GM21528 (cell line): Measurements from ENCODE around the gene GHR.

Experiments
- ATAC-seq: cut with Tn5 transposase; IDR thresholded peaks from one replicate; pipeline ENCODE4 v1.9.1; 2021; ENCODE audit warnings: mild to moderate bottlenecking, moderate library complexity; ENCODE audit not compliant: unreplicated experiment, low FRiP score

The GHR gene

GRCh38 chr5:42513246-42513645 lies 90.0 kb downstream of the GHR start:
- ATAC-seq, result no peak

- ATAC-seq, result no peak
These were observed 91.5 kb downstream of the GHR start for GRCh38 chr5:42514754-42515153.

- no peak for ATAC-seq
These were observed 92.3 kb downstream of the GHR start for GRCh38 chr5:42515504-42515903.

GRCh38 chr5:42516282-42517042 lies 93.2 kb downstream of the GHR start:
- ATAC-seq, result no peak

GRCh38 chr5:42517164-42517563 lies 93.9 kb downstream of the GHR start:
- no peak for ATAC-seq

- ATAC-seq, result no peak
These were observed 95.5 kb downstream of the GHR start for GRCh38 chr5:42518595-42519221.

GRCh38 chr5:42520203-42520602 lies 97.0 kb downstream of the GHR start:
- ATAC-seq, result no peak

GRCh38 chr5:42520957-42521356 lies 97.7 kb downstream of the GHR start:
- ATAC-seq, result no peak

GRCh38 chr5:42521406-42521805 lies 98.2 kb downstream of the GHR start:
- ATAC-seq, result no peak

- no peak for ATAC-seq
These were observed 99.5 kb downstream of the GHR start for GRCh38 chr5:42522783-42523182.

- no peak for ATAC-seq
These were observed 102.9 kb downstream of the GHR start for GRCh38 chr5:42526179-42526578.

- no peak for ATAC-seq
These were observed 108.4 kb downstream of the GHR start for GRCh38 chr5:42531611-42532010.

GRCh38 chr5:42542106-42542505 lies 118.9 kb downstream of the GHR start:
- no peak for ATAC-seq

- no peak for ATAC-seq
These were observed 120.5 kb downstream of the GHR start for GRCh38 chr5:42543774-42544173.

GRCh38 chr5:42545038-42545437 lies 121.8 kb downstream of the GHR start:
- ATAC-seq, result no peak

GRCh38 chr5:42547141-42547540 lies 123.9 kb downstream of the GHR start:
- ATAC-seq, result no peak

- no peak for ATAC-seq
These were observed 124.7 kb downstream of the GHR start for GRCh38 chr5:42547894-42548293.

GRCh38 chr5:42552597-42552996 lies 129.4 kb downstream of the GHR start:
- ATAC-seq, result no peak

- ATAC-seq, result no peak
These were observed 130.2 kb downstream of the GHR start for GRCh38 chr5:42553461-42553860.

GRCh38 chr5:42555010-42555409 lies 131.8 kb downstream of the GHR start:
- ATAC-seq, result no peak

- ATAC-seq, result no peak
These were observed 132.6 kb downstream of the GHR start for GRCh38 chr5:42555797-42556196.

- ATAC-seq, result no peak
These were observed 134.4 kb downstream of the GHR start for GRCh38 chr5:42557689-42558088.
